ENCODE results near the gene CPE. TPM values are rescaled to one million over a fixed set of nuclear protein-coding genes. Genes with fewer than 3 reads are reported as not detected.

Gene CPE
- total RNA-seq, 1 donor from 2014 or later = 63.6 TPM

DNA sequence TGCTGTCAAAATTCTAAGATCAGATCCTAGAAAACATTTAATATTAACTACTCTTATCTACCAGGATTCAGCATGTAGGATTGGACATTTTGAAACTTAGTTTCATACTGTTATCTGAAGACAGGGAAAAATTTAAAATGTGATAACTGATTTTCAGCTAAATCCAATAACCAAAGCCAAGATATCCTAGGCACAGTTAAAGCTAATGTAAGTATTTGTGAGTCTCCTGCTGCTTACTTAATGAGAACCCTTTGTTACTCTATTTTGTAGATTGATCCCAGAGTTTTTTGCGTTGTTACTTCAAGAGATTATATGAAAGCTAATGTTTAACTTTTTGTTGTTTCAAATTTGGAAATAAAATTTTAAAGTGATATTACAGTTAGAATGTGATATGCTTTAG is 2.0 kb downstream of the CPE start:
- ATAC-seq (no peak), DNase-seq (no peak)
- H3K4me3 ChIP-seq = no peak overlapping the region
- H3K9me3 ChIP-seq = no peaks in the 10 kb centered on the region
- H3K27ac ChIP-seq = no peak overlapping the region
- H3K36me3 ChIP-seq = no peaks in the 10 kb centered on the region
- H3K4me1 ChIP-seq = peaks cover 3% of the 10 kb centered on the region
- intact Hi-C loops (cut with DNase I) = no loop called here
- H3K27me3 ChIP-seq = peaks cover 16% of the 10 kb centered on the region
- TF ChIP-seq, protein P1, sequence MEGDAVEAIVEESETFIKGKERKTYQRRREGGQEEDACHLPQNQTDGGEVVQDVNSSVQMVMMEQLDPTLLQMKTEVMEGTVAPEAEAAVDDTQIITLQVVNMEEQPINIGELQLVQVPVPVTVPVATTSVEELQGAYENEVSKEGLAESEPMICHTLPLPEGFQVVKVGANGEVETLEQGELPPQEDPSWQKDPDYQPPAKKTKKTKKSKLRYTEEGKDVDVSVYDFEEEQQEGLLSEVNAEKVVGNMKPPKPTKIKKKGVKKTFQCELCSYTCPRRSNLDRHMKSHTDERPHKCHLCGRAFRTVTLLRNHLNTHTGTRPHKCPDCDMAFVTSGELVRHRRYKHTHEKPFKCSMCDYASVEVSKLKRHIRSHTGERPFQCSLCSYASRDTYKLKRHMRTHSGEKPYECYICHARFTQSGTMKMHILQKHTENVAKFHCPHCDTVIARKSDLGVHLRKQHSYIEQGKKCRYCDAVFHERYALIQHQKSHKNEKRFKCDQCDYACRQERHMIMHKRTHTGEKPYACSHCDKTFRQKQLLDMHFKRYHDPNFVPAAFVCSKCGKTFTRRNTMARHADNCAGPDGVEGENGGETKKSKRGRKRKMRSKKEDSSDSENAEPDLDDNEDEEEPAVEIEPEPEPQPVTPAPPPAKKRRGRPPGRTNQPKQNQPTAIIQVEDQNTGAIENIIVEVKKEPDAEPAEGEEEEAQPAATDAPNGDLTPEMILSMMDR (IDR thresholded peaks at IDR 0.05) = no peak

DNA sequence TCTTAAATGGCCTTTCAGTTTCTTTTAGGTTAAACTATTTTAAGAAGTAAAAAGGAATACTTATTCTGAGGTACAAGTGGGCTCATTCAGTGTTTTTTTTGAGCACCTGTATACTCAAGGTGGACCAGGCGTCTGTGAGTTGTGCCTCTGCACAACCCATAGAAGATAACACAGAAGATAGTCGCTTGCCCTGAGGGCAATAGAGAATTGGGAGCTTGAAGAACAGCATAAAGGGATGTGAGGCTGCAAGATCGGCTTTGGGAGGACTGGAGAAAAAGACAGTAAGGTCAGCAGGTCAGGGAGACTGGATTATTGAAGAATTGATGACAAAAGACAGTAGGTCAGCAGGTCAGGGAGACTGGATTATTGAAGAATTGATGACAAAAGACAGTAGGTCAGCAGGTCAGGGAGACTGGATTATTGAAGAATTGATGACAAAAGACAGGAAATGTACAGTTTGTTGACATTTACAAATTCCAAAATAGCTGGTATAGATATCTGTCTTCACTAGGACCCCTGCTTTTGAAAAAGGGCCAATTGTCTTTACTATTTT is 3.1 kb downstream of the CPE start:
- Histone ChIP-seq H3K4me3 (no peak overlapping the region), H3K27ac (no peak overlapping the region)
- intact Hi-C loops (cut with DNase I) = no loop called here

DNA sequence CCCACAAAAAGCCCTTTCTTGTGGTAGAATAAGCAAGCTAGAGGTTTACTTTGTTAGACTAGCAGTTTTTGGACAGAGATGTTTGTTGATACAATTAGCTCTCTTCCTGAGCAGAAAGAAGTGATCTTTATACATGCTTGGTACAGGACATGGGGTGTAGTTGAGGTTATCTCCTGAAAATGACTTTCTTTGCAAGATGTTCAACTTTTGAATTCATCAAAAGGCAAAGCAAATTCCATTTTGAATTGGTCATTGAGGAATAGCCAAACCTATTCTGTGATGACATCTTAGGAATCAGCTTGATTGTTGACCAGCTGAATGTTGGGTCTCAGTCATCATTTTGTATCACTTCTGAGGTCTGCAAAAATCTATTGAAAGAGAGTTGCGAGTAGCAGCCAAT is 3.8 kb downstream of the CPE start:
- H3K27me3 ChIP-seq = peaks cover 16% of the 10 kb centered on the region
- peaks cover 3% of the 10 kb centered on the region for H3K4me1 ChIP-seq
- H3K36me3 ChIP-seq = no peaks in the 10 kb centered on the region
- DNase-seq = no peak
- TF ChIP-seq, protein P1 (IDR thresholded peaks at IDR 0.05) = no peak
- no peak for ATAC-seq
- no peak overlapping the region for H3K27ac ChIP-seq
- no peaks in the 10 kb centered on the region for H3K9me3 ChIP-seq
- intact Hi-C loops (cut with DNase I) = no loop called here
- H3K4me3 ChIP-seq = no peak overlapping the region

More for the DNA sequence above, 3.1 kb downstream of the CPE start:
- Histone ChIP-seq H3K36me3 (no peaks in the 10 kb centered on the region), H3K4me1 (peaks cover 3% of the 10 kb centered on the region), H3K9me3 (no peaks in the 10 kb centered on the region), H3K27me3 (peaks cover 16% of the 10 kb centered on the region)
- TF ChIP-seq, protein P1 (IDR thresholded peaks at IDR 0.05) = no peak
- ATAC-seq = no peak
- no peak for DNase-seq

DNA sequence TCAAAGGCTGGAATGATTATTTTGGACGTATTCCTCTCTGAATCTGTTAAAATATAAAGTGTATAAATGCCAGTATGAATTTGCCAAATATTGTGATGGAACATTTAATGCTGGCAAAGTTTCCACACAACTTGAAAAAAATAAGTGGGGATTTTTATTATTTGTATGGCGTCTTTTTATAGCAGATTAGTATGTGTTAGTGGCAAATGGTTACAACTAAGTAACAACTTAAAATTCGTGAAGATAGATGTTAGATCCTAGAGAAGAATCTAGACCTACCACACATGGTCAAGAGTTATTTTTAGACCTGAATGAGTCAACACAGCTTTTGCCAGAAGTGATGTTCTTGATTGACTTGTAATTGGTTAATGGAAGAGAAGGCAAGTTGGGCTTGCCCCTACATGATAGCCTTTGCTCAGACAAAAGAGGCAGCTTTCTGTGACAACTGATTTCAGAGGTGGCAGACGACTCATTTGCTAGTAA is 4.8 kb downstream of the CPE start:
- peaks cover 2% of the 10 kb centered on the region for H3K4me1 ChIP-seq
- TF ChIP-seq, protein P1 (IDR thresholded peaks at IDR 0.05) = no peak
- DNase-seq (no peak), ATAC-seq (no peak)
- intact Hi-C loops (cut with DNase I) = no loop called here
- peaks cover 16% of the 10 kb centered on the region for H3K27me3 ChIP-seq
- H3K9me3 ChIP-seq = no peaks in the 10 kb centered on the region
- no peak overlapping the region for H3K4me3 ChIP-seq
- no peaks in the 10 kb centered on the region for H3K36me3 ChIP-seq
- no peak overlapping the region for H3K27ac ChIP-seq

DNA sequence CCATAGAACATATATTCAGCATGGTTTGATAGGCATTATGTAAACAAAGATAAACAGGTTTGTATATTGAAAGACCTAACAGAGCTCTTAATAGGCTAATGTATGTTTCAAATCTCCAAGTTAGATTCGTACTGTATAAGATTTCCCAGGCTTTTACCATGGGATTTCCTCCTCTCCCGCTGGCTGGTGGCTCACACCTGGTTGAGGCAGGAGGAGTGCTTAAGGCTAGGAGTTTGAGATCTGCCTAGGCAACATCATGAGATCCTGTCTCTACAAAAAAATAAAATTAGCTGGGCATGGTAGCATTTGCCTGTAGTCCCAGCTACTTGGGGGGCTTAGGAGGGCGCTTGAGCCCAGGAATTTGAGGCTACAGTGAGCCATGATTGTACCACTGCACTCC is 5.4 kb downstream of the CPE start:
- intact Hi-C loops (cut with DNase I) = no loop called here
- H3K36me3 ChIP-seq = no peaks in the 10 kb centered on the region
- no peaks in the 10 kb centered on the region for H3K4me1 ChIP-seq
- H3K27ac ChIP-seq = no peak overlapping the region
- H3K27me3 ChIP-seq = peaks cover 15% of the 10 kb centered on the region
- ATAC-seq (no peak), DNase-seq (no peak)
- TF ChIP-seq, protein P1 (IDR thresholded peaks at IDR 0.05) = no peak
- H3K9me3 ChIP-seq = no peaks in the 10 kb centered on the region
- no peak overlapping the region for H3K4me3 ChIP-seq

DNA sequence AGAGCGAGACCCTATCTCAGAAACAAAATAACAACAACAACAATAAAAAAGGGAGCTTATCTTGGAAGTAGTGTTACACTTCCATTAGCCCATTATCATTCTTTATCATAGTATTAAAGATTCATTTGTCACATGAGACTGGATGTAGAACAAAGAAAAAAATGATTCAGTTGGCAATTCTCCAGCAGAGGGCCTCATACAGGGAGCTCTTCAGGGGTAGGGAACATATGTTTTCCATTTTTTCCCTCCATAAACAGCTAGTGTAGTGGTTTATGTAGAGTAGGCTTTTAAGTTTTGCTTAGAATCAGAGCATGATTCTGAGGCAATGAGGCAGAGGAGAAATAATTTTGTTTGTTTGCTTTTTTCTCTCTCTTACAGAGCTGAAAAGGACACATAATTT is 5.8 kb downstream of the CPE start:
- TF ChIP-seq, protein P1 (IDR thresholded peaks at IDR 0.05) = no peak
- ATAC-seq (no peak), DNase-seq (no peak)
- Histone ChIP-seq H3K4me3 (no peak overlapping the region), H3K9me3 (no peaks in the 10 kb centered on the region), H3K27me3 (peaks cover 11% of the 10 kb centered on the region), H3K36me3 (no peaks in the 10 kb centered on the region), H3K27ac (no peak overlapping the region), H3K4me1 (no peaks in the 10 kb centered on the region)
- intact Hi-C loops (cut with DNase I) = no loop called here
